Neuronal stem cell (in vitro differentiated cells): ENCODE measurements around the gene GXYLT1.

ENCODE experiments used
- DNase-seq: peaks from one replicate; pipeline ENCODE4 v3.0.0-alpha.2; 2013; ENCODE audit warnings: low spot score
- H2AFZ ChIP-seq: one replicate; pipeline ENCODE4 v1.6.1; 2013; ENCODE audit warnings: mild to moderate bottlenecking, low read length, inconsistent platforms
- H2AK5ac ChIP-seq: 2 replicates; pipeline ENCODE4 v1.6.1; 2013; ENCODE audit warnings: low read depth, mild to moderate bottlenecking, inconsistent platforms, low read length, moderate library complexity, mixed read lengths
- H2BK120ac ChIP-seq: 2 replicates; pipeline ENCODE4 v1.6.1; 2013; ENCODE audit warnings: low read depth, mild to moderate bottlenecking, inconsistent platforms, low read length, moderate library complexity, mixed read lengths
- H2BK12ac ChIP-seq: one replicate; pipeline ENCODE4 v1.6.1; 2013; ENCODE audit warnings: low read length, inconsistent platforms
- H2BK15ac ChIP-seq: 2 replicates; pipeline ENCODE4 v1.6.1; 2013; ENCODE audit warnings: mild to moderate bottlenecking, low read length, inconsistent platforms, mixed read lengths
- H2BK5ac ChIP-seq: one replicate; pipeline ENCODE4 v1.6.1; 2013; ENCODE audit warnings: inconsistent platforms, mild to moderate bottlenecking, low read length, moderate library complexity
- H3K14ac ChIP-seq: one replicate; pipeline ENCODE4 v1.6.1; 2013; ENCODE audit warnings: low read length, inconsistent platforms
- H3K18ac ChIP-seq: 2 replicates; pipeline ENCODE4 v1.6.1; 2013; ENCODE audit warnings: low read length, inconsistent platforms
- H3K23ac ChIP-seq: 2 replicates; pipeline ENCODE4 v1.6.1; 2013; ENCODE audit warnings: low read depth, mild to moderate bottlenecking, mixed read lengths, low read length, inconsistent platforms; ENCODE audit not compliant: poor library complexity
- H3K27ac ChIP-seq: replicated peaks from 3 replicates; pipeline ENCODE4 v1.5.1; 2013; ENCODE audit warnings: low read length, inconsistent platforms
- H3K27me3 ChIP-seq, 3 experiments: 2 replicates each; pipeline ENCODE4 v1.6.1; 2013; ENCODE audit warnings: low read length in 3 of 3, mild to moderate bottlenecking in 2 of 3, inconsistent platforms in 1 of 3, low read depth in 1 of 3, mixed read lengths in 1 of 3, moderate library complexity in 1 of 3; ENCODE audit not compliant: control insufficient read depth in 3 of 3, insufficient read depth in 3 of 3
- H3K36me3 ChIP-seq, 2 donors: replicated peaks in 1 of 2; 2 replicates each; pipeline ENCODE4 v1.6.1; 2013; ENCODE audit warnings: low read length in 2 of 2; ENCODE audit not compliant: control insufficient read depth in 2 of 2, insufficient read depth in 2 of 2
- H3K4ac ChIP-seq: 2 replicates; pipeline ENCODE4 v1.6.1; 2013; ENCODE audit warnings: inconsistent platforms, mild to moderate bottlenecking, low read length, moderate library complexity
- H3K4me1 ChIP-seq, 2 donors: 1 replicate in 1 of 2; 2 replicates in 1 of 2; pipeline ENCODE4 v1.6.1; 2013; ENCODE audit warnings: low read length in 2 of 2, low read depth in 1 of 2; ENCODE audit not compliant: control insufficient read depth in 2 of 2, insufficient read depth in 1 of 2
- H3K4me2 ChIP-seq: one replicate; pipeline ENCODE4 v1.6.1; 2013; ENCODE audit warnings: mild to moderate bottlenecking, low read length, inconsistent platforms; ENCODE audit not compliant: insufficient read depth, poor library complexity, severe bottlenecking
- H3K4me3 ChIP-seq, 2 donors: 2 replicates each; pipeline ENCODE4 v1.5.1; 2013; ENCODE audit warnings: low read length in 2 of 2, mild to moderate bottlenecking in 2 of 2, inconsistent platforms in 1 of 2, moderate library complexity in 1 of 2
- H3K79me1 ChIP-seq: one replicate; pipeline ENCODE4 v1.6.1; 2013; ENCODE audit warnings: low read depth, mild to moderate bottlenecking, inconsistent platforms, low read length, moderate library complexity
- H3K9ac ChIP-seq: one replicate; pipeline ENCODE4 v1.6.1; 2013; ENCODE audit warnings: mild to moderate bottlenecking, low read depth, low read length, inconsistent platforms; ENCODE audit not compliant: poor library complexity
- H3K9me3 ChIP-seq, 2 donors: replicated peaks in 1 of 2; 2 replicates each; pipeline versions ENCODE3 to v1.6.1; 2013; ENCODE audit warnings: low read length in 2 of 2, mild to moderate bottlenecking in 2 of 2, inconsistent platforms in 1 of 2, low read depth in 1 of 2, mixed read lengths in 1 of 2, moderate library complexity in 1 of 2; ENCODE audit not compliant: control insufficient read depth in 2 of 2, insufficient read depth in 1 of 2
- H4K8ac ChIP-seq: one replicate; pipeline ENCODE4 v1.6.1; 2013; ENCODE audit warnings: low read depth, mild to moderate bottlenecking, inconsistent platforms, low read length, moderate library complexity
- H4K91ac ChIP-seq: one replicate; pipeline ENCODE4 v1.6.1; 2013; ENCODE audit warnings: low read length, low read depth, mild to moderate bottlenecking, inconsistent platforms; ENCODE audit not compliant: poor library complexity
- WGBS, 2 donors: extraction: QIAGEN DNeasy Blood & Tissue Kit; methylation state at CpG; one replicate each; pipeline ENCODE4 v1.1.7; 2013; ENCODE audit warnings: missing lambda C conversion rate in 2 of 2, mixed read lengths in 1 of 2; ENCODE audit not compliant: insufficient read length in 2 of 2, insufficient replicate concordance in 1 of 2; ENCODE audit errors: extremely low coverage in 2 of 2; 5-methylcytosine and 5-hydroxymethylcytosine counted together

The GXYLT1 gene

DNA sequence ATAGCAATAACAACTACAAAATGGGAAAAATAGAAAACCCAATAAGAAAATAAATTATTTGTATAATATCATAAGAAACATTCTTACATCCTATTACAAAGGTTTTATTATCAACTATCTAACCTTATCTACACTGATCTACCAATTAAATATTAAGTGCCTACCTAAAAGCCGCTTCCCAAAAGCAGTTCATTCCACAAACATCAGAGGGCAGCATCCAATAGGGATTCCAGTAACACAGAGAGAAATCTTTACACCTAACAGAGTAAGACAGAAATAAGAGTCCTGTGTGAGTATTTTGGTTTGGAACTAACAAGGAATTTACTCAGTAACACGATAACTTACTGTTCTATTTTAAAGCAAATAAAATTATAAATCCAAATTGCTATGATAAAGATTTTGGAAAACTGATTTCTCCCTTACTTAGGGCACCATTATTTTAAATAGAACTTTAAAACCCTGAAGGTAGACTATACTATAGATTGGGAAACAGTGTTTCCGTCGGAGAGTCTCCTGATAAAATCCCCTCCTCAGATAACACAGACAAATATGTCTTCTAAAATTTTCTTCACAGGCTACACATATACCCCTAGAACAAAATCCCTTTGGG lies 15.0 kb downstream of the GXYLT1 start:
- Histone ChIP-seq H3K4me3 (no peak overlapping the region), H3K14ac (no peak overlapping the region), H3K4me1 (peaks cover 0 to 4% of the 10 kb centered on the region in 2 donors), H2BK5ac (no peak overlapping the region), H2BK120ac (no peak overlapping the region), H3K4ac (no peak overlapping the region), H3K9me3 (no peaks in the 10 kb centered on the region), H4K91ac (no peak overlapping the region), H3K27ac (no peak overlapping the region), H4K8ac (no peak overlapping the region), H3K23ac (no peak overlapping the region), H3K27me3 (no peaks in the 10 kb centered on the region), H2BK12ac (no peak overlapping the region), H3K36me3 (peaks cover 0 to 8% of the 10 kb centered on the region in 2 donors), H3K79me1 (peaks cover 2% of the 10 kb centered on the region), H2AK5ac (no peak overlapping the region), H3K18ac (no peak overlapping the region), H3K4me2 (no peak overlapping the region), H3K9ac (no peak overlapping the region), H2AFZ (no peak overlapping the region), H2BK15ac (no peak overlapping the region)
- WGBS, 2 donors = no CpG with 5 or more reads among the region's 4 CpGs
- peak; percentile 42 for DNase-seq

- H3K79me1 ChIP-seq = peaks cover 2% of the 10 kb centered on the region
- H2BK120ac ChIP-seq = no peak overlapping the region
- H2BK5ac ChIP-seq = no peak overlapping the region
- no peak for DNase-seq
- no peak overlapping the region for H3K23ac ChIP-seq
- H3K4me2 ChIP-seq = no peak overlapping the region
- no peak overlapping the region for H3K4ac ChIP-seq
- H3K4me3 ChIP-seq = no peak overlapping the region
- WGBS, 2 donors = no CpG with 5 or more reads among the region's 6 CpGs
- H2AK5ac ChIP-seq = no peak overlapping the region
- H2AFZ ChIP-seq = no peak overlapping the region
- no peak overlapping the region for H4K8ac ChIP-seq
- H3K36me3 ChIP-seq = peaks cover 0 to 8% of the 10 kb centered on the region in 2 donors
- no peak overlapping the region for H3K14ac ChIP-seq
- H3K4me1 ChIP-seq = peaks cover 0 to 4% of the 10 kb centered on the region in 2 donors
- H4K91ac ChIP-seq = no peak overlapping the region
- H3K27ac ChIP-seq = no peak overlapping the region
- no peaks in the 10 kb centered on the region for H3K27me3 ChIP-seq
- no peak overlapping the region for H2BK15ac ChIP-seq
- H3K9me3 ChIP-seq = no peaks in the 10 kb centered on the region
- H3K9ac ChIP-seq = no peak overlapping the region
- H2BK12ac ChIP-seq = no peak overlapping the region
- H3K18ac ChIP-seq = no peak overlapping the region
Observed at GRCh38 chr12:42128888-42129287, 15.8 kb downstream of the GXYLT1 start.

GRCh38 chr12:42128327-42128726 lies 16.3 kb downstream of the GXYLT1 start:
- no peak overlapping the region for H3K4me2 ChIP-seq
- peaks cover under 1% of the 10 kb centered on the region for H3K79me1 ChIP-seq
- no CpG with 5 or more reads among the region's 3 CpGs for WGBS, 2 donors
- no peaks in the 10 kb centered on the region for H3K9me3 ChIP-seq
- H2BK12ac ChIP-seq = no peak overlapping the region
- no peak overlapping the region for H3K23ac ChIP-seq
- no peak overlapping the region for H4K91ac ChIP-seq
- no peak overlapping the region for H2BK15ac ChIP-seq
- H3K4ac ChIP-seq = no peak overlapping the region
- no peak overlapping the region for H3K4me3 ChIP-seq
- no peaks in the 10 kb centered on the region for H3K27me3 ChIP-seq
- DNase-seq = no peak
- H2BK5ac ChIP-seq = no peak overlapping the region
- H3K36me3 ChIP-seq = peaks cover 0 to 8% of the 10 kb centered on the region in 2 donors
- H2AFZ ChIP-seq = no peak overlapping the region
- no peak overlapping the region for H2AK5ac ChIP-seq
- H3K9ac ChIP-seq = no peak overlapping the region
- H2BK120ac ChIP-seq = no peak overlapping the region
- no peak overlapping the region for H3K18ac ChIP-seq
- H4K8ac ChIP-seq = no peak overlapping the region
- no peak overlapping the region for H3K14ac ChIP-seq
- no peak overlapping the region for H3K27ac ChIP-seq
- peaks cover 0 to 4% of the 10 kb centered on the region in 2 donors for H3K4me1 ChIP-seq

DNA sequence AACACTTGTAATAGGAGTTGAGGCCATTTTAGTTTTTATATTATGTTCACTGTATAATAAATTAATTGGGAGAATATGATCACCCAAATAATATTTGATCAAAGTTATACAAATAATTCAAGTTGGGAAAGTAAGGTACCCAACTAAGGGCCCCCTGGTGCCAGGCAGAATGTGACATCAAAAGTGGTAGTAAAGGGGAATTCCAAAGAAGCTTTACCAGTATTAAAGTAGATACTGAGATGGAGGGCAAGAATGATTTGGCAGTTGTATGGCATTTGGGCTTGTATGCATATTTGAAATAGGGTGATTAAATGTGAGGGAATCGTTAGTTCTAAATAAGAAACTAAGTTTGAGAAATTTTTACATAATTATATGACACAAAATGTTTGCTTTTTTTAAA lies 17.7 kb downstream of the GXYLT1 start:
- no peak overlapping the region for H3K18ac ChIP-seq
- no peak overlapping the region for H3K23ac ChIP-seq
- H3K9ac ChIP-seq = no peak overlapping the region
- peaks cover 0 to 4% of the 10 kb centered on the region in 2 donors for H3K4me1 ChIP-seq
- H3K27ac ChIP-seq = no peak overlapping the region
- no peaks in the 10 kb centered on the region for H3K9me3 ChIP-seq
- no peak overlapping the region for H2BK5ac ChIP-seq
- no peak overlapping the region for H3K4me3 ChIP-seq
- no peak overlapping the region for H4K8ac ChIP-seq
- no peak overlapping the region for H3K4ac ChIP-seq
- H3K79me1 ChIP-seq = no peaks in the 10 kb centered on the region
- H3K36me3 ChIP-seq = peaks cover 0 to 8% of the 10 kb centered on the region in 2 donors
- H3K4me2 ChIP-seq = no peak overlapping the region
- no peak overlapping the region for H3K14ac ChIP-seq
- no peak for DNase-seq
- H2BK12ac ChIP-seq = no peak overlapping the region
- no peaks in the 10 kb centered on the region for H3K27me3 ChIP-seq
- 100% methylated on average over 1 of the region's 1 CpG; no CpG with 5 or more reads in 1 of the 2 donors for WGBS, 2 donors
- no peak overlapping the region for H4K91ac ChIP-seq
- no peak overlapping the region for H2BK120ac ChIP-seq
- H2BK15ac ChIP-seq = no peak overlapping the region
- no peak overlapping the region for H2AFZ ChIP-seq
- no peak overlapping the region for H2AK5ac ChIP-seq
